Measurements from ENCODE around the gene CNTN1. TPM values are rescaled to one million over a fixed set of nuclear protein-coding genes. Genes with fewer than 3 reads are reported as not detected.

Gene CNTN1
- total RNA-seq, 2 donors from 2014 or later, result 0.16 to 0.19 TPM

DNA sequence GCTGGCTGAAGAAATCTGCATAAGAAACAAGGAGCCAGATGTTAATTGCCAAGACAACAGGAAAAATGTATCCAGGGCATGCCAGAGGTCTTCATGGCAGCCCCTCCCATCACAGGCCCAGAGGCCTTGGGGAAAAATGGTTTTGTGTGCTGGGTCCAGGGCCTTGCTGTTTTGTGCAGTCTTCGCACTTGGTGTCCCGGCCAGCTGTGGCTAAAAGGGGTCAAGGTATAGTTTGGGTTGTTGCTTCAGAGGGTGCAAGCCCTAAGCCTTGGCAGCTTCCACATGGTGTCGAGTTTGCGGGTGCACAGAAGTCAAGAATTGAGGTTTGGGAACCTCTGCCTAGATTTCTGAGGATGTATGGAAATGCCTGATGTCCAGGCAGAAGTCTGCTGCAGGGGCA, 29.9 kb upstream of the CNTN1 start:
- Histone ChIP-seq H3K36me3 (no peaks in the 10 kb centered on the region), H3K27me3 (no peaks in the 10 kb centered on the region), H3K4me3 (no peak overlapping the region), H3K9me3 (no peaks in the 10 kb centered on the region), H3K27ac (no peak overlapping the region), H3K4me1 (no peaks in the 10 kb centered on the region)
- no peak for DNase-seq (ENCODE audit: low spot score)
- TF ChIP-seq, protein P1, sequence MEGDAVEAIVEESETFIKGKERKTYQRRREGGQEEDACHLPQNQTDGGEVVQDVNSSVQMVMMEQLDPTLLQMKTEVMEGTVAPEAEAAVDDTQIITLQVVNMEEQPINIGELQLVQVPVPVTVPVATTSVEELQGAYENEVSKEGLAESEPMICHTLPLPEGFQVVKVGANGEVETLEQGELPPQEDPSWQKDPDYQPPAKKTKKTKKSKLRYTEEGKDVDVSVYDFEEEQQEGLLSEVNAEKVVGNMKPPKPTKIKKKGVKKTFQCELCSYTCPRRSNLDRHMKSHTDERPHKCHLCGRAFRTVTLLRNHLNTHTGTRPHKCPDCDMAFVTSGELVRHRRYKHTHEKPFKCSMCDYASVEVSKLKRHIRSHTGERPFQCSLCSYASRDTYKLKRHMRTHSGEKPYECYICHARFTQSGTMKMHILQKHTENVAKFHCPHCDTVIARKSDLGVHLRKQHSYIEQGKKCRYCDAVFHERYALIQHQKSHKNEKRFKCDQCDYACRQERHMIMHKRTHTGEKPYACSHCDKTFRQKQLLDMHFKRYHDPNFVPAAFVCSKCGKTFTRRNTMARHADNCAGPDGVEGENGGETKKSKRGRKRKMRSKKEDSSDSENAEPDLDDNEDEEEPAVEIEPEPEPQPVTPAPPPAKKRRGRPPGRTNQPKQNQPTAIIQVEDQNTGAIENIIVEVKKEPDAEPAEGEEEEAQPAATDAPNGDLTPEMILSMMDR (IDR thresholded peaks at IDR 0.05), result no peak

DNA sequence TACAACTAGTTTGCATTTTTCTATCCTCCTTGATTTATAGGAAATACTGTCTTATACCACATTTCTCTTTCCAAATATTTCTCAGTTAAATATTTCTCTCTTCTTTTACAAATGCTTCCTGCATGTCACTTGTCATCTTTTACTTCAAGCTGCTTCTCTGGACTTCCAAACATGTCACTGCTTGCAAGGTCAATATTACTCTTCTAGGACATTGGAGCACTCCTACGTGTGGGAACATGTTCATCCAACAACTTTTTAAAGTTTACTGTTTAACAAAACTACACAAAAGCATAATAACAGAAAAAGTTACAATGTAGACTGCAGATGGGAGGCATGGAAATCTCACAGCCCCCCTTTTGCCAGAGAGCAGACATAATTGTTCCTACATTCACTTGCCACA, 28.5 kb upstream of the CNTN1 start:
- H3K4me1 ChIP-seq, result no peaks in the 10 kb centered on the region
- H3K27ac ChIP-seq, result no peak overlapping the region
- H3K9me3 ChIP-seq, result no peaks in the 10 kb centered on the region
- no peak for DNase-seq (ENCODE audit: low spot score)
- H3K4me3 ChIP-seq, result no peak overlapping the region
- H3K36me3 ChIP-seq, result no peaks in the 10 kb centered on the region
- H3K27me3 ChIP-seq, result no peaks in the 10 kb centered on the region
- TF ChIP-seq, protein P1 (IDR thresholded peaks at IDR 0.05), result no peak

DNA sequence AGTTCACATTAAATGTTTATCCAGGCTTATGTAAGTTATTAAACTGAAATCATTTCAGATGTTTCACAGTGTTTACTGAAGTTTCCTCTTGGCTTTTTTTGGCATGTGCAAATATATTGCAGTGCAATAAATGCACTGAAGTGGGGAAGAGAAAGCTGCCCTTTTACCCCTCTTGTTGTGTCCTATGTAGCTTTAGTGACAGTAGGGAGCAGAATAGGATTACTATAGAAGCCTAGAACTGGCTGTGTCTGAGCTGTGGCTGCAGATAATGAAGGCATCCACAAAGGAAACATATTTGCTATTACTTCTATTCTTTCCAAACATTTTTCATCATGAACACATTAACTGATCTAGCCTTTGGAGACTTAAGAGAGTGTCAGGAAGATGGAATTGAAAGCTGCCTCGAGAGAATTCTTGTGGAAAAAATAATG, 24.1 kb upstream of the CNTN1 start:
- Histone ChIP-seq H3K9me3 (no peaks in the 10 kb centered on the region), H3K27ac (no peak overlapping the region), H3K4me1 (no peaks in the 10 kb centered on the region), H3K4me3 (no peak overlapping the region), H3K27me3 (no peaks in the 10 kb centered on the region), H3K36me3 (no peaks in the 10 kb centered on the region)
- no peak for DNase-seq (ENCODE audit: low spot score)
- TF ChIP-seq, protein P1 (IDR thresholded peaks at IDR 0.05), result no peak

DNA sequence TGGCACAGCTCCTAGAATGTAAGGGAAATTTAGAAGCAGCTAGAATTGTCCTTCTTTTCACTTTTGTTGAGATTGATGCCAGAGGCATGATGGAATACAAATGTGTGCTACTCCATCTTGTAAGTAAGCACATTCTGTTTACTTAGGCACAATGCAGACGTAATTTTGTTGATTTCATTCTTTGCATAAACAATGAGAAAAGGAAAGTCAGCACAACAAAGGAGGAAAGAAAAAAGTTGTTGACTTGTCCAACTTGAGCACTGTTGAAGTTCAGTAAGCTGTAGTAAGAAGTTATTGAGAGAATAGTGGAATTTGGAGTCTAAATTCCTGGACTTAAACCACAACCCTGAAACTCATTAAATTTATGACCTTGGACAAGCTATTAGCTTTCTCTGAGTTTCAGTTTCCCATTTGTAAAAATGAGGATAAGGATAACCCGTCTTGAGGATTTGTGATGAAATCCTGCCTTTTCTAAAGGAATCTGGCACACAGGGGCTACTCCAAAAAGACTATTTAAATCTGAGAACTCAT, 19.4 kb upstream of the CNTN1 start:
- H3K36me3 ChIP-seq, result no peaks in the 10 kb centered on the region
- no peak overlapping the region for H3K4me3 ChIP-seq
- H3K4me1 ChIP-seq, result no peaks in the 10 kb centered on the region
- H3K9me3 ChIP-seq, result peaks cover 0 to 6% of the 10 kb centered on the region in 2 donors
- TF ChIP-seq, protein P1 (IDR thresholded peaks at IDR 0.05), result no peak
- no peak overlapping the region for H3K27ac ChIP-seq
- no peaks in the 10 kb centered on the region for H3K27me3 ChIP-seq
- no peak for DNase-seq (ENCODE audit: low spot score)

DNA sequence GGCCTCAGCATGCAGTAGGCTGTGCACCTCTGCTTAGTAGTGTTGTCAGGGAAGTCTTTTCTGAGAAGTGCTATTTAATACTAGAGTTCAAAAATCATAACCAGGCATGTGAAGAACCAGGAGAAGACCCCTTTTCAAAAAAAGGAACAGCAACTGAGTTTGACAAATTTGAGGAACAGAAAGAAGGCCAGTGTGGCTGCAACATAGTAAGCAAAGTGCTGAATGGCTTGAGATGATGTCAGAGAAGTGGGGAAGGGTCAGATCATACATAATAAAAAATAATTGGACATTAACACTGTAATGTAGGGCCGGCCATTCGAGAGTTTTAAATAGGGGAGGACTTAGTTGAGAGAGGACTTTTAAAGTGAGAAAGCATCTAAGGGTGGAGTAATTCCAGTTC, 11.1 kb upstream of the CNTN1 start:
- DNase-seq (ENCODE audit: low spot score), result no peak
- Histone ChIP-seq H3K27me3 (no peaks in the 10 kb centered on the region), H3K9me3 (peaks cover 0 to 8% of the 10 kb centered on the region in 2 donors), H3K4me1 (no peaks in the 10 kb centered on the region), H3K36me3 (no peaks in the 10 kb centered on the region), H3K4me3 (no peak overlapping the region), H3K27ac (no peak overlapping the region)
- TF ChIP-seq, protein P1 (IDR thresholded peaks at IDR 0.05), result no peak

DNA sequence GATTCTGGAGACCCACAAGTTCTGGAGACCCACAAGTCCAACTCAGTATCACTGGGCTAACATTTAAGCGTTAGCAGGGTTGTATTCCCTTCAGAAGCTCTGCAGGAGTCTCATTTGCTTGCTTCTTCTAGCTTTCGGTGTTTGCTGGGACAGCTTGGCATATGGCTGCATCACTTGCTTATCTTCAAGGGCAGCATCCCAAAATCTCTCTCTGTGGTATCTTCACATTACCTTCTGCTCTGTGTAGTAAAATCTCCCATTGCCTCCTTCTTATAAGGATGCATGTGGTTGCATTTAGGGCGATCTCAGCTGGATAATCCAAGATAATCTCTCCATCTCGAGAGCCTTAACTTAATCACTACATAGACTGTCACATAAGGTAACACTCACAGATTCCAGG, 7.3 kb upstream of the CNTN1 start:
- no peak for DNase-seq (ENCODE audit: low spot score)
- TF ChIP-seq, protein P1 (IDR thresholded peaks at IDR 0.05), result no peak
- no peaks in the 10 kb centered on the region for H3K9me3 ChIP-seq
- H3K27ac ChIP-seq, result no peak overlapping the region
- no peaks in the 10 kb centered on the region for H3K27me3 ChIP-seq
- no peaks in the 10 kb centered on the region for H3K4me1 ChIP-seq
- H3K4me3 ChIP-seq, result no peak overlapping the region
- no peaks in the 10 kb centered on the region for H3K36me3 ChIP-seq
